GM18873 (cell line): Measurements from ENCODE around the gene MAEA.

ENCODE experiments used
- ATAC-seq: cut with Tn5 transposase; IDR thresholded peaks from one replicate; pipeline ENCODE4 v1.9.1; 2021; ENCODE audit warnings: mild to moderate bottlenecking, moderate library complexity, moderate number of reproducible peaks; ENCODE audit not compliant: unreplicated experiment, low FRiP score

The MAEA gene

GRCh38 chr4:1249731-1250526, 39.8 kb upstream of the MAEA start:
- ATAC-seq, result peak; percentile 12

- no peak for ATAC-seq
These were observed 39.2 kb upstream of the MAEA start for GRCh38 chr4:1250527-1250812.

- no peak for ATAC-seq
These were observed 38.5 kb upstream of the MAEA start for GRCh38 chr4:1250921-1251772.

- no peak for ATAC-seq
These were observed 38.0 kb upstream of the MAEA start for GRCh38 chr4:1251773-1252066.

- ATAC-seq, result no peak
These were observed 36.7 kb upstream of the MAEA start for GRCh38 chr4:1252928-1253492.

- ATAC-seq, result no peak
These were observed 35.9 kb upstream of the MAEA start for GRCh38 chr4:1253831-1254230.

- ATAC-seq, result no peak
These were observed 34.5 kb upstream of the MAEA start for GRCh38 chr4:1255151-1255550.

- ATAC-seq, result no peak
These were observed 34.0 kb upstream of the MAEA start for GRCh38 chr4:1255699-1256098.

- no peak for ATAC-seq
These were observed 31.2 kb upstream of the MAEA start for GRCh38 chr4:1258457-1258856.

- no peak for ATAC-seq
These were observed 29.7 kb upstream of the MAEA start for GRCh38 chr4:1259966-1260365.

- no peak for ATAC-seq
These were observed 29.1 kb upstream of the MAEA start for GRCh38 chr4:1260418-1261106.

- ATAC-seq, result no peak
These were observed 28.4 kb upstream of the MAEA start for GRCh38 chr4:1261107-1261928.

GRCh38 chr4:1264942-1265341, 24.7 kb upstream of the MAEA start:
- ATAC-seq, result no peak

- ATAC-seq, result no peak
These were observed 24.3 kb upstream of the MAEA start for GRCh38 chr4:1265351-1265750.

GRCh38 chr4:1266881-1267763, 22.6 kb upstream of the MAEA start:
- ATAC-seq, result no peak

- no peak for ATAC-seq
These were observed 20.5 kb upstream of the MAEA start for GRCh38 chr4:1269209-1269608.

- ATAC-seq, result no peak
These were observed 18.0 kb upstream of the MAEA start for GRCh38 chr4:1271686-1272085.

- ATAC-seq, result no peak
These were observed 14.8 kb upstream of the MAEA start for GRCh38 chr4:1274871-1275270.

- no peak for ATAC-seq
These were observed 12.7 kb upstream of the MAEA start for GRCh38 chr4:1276984-1277383.
